Neural cell (in vitro differentiated cells): ENCODE results near the gene ZRANB3. TPM values are rescaled to one million over a fixed set of nuclear protein-coding genes. Genes with fewer than 3 reads are reported as not detected.

Source experiments
- H2AFZ ChIP-seq: fragments of 200-600, 300-800 bp; sonication (generic), shearing (Covaris generic); 2 replicates; pipeline ENCODE4 v1.6.0; 2014; ENCODE audit warnings: low read depth, mild to moderate bottlenecking, antibody characterized with exemption, low read length, moderate library complexity
- H3F3A ChIP-seq: fragments of 200-600 bp; shearing (Covaris generic); 2 replicates; pipeline ENCODE4 v1.6.1; 2016; ENCODE audit warnings: mild to moderate bottlenecking, moderate library complexity, mixed read lengths, antibody characterized with exemption, low read length; ENCODE audit not compliant: insufficient read depth, poor library complexity, severe bottlenecking
- H3K27ac ChIP-seq: fragments of 200-600, 300-800 bp; sonication (generic), shearing (Covaris generic); 2 replicates; pipeline ENCODE4 v1.5.1; 2014; ENCODE audit warnings: mild to moderate bottlenecking, low read length, moderate library complexity
- H3K27me3 ChIP-seq: fragments of 300-800, 200-600 bp; sonication (generic), shearing (Covaris generic); 2 replicates; pipeline ENCODE4 v1.6.0; 2014; ENCODE audit warnings: mild to moderate bottlenecking, low read depth, low read length, moderate library complexity; ENCODE audit not compliant: insufficient read depth
- H3K36me3 ChIP-seq: fragments of 300-800, 200-600 bp; sonication (generic), shearing (Covaris generic); 2 replicates; pipeline ENCODE4 v1.5.1; 2014; ENCODE audit warnings: mild to moderate bottlenecking, antibody characterized with exemption, low read length, moderate library complexity; ENCODE audit not compliant: insufficient read depth
- H3K4me2 ChIP-seq: fragments of 300-800, 200-600 bp; sonication (generic), shearing (Covaris generic); 2 replicates; pipeline ENCODE4 v1.6.0; 2014; ENCODE audit warnings: mild to moderate bottlenecking, low read length
- H3K4me3 ChIP-seq: fragments of 300-800, 200-600 bp; sonication (generic), shearing (Covaris generic); 2 replicates; pipeline ENCODE4 v1.5.1; 2014; ENCODE audit warnings: mild to moderate bottlenecking, low read length, moderate library complexity
- H3K79me2 ChIP-seq: fragments of 200-600 bp; shearing (Covaris generic); replicated peaks from 2 replicates; pipeline ENCODE4 v1.6.0; 2014; ENCODE audit warnings: mild to moderate bottlenecking, low read length, moderate library complexity; ENCODE audit not compliant: insufficient read depth
- H3K9ac ChIP-seq: fragments of 300-800, 200-600 bp; sonication (generic), shearing (Covaris generic); 2 replicates; pipeline ENCODE4 v1.6.1; 2016; ENCODE audit warnings: mild to moderate bottlenecking, low read length, mixed read lengths
- H3K9me2 ChIP-seq: fragments of 200-600 bp; shearing (Covaris generic); 2 replicates; pipeline ENCODE4 v1.6.1; 2016; ENCODE audit warnings: mild to moderate bottlenecking, low read length, mixed read lengths; ENCODE audit not compliant: insufficient read depth
- H3K9me3 ChIP-seq: fragments of 200-600, 300-800 bp; sonication (generic), shearing (Covaris generic); 2 replicates; pipeline ENCODE4 v1.6.1; 2016; ENCODE audit warnings: mild to moderate bottlenecking, mixed run types, low read length, moderate library complexity, mixed read lengths
- H4K20me1 ChIP-seq: fragments of 200-600 bp; shearing (Covaris generic); 2 replicates; pipeline ENCODE4 v1.6.1; 2016; ENCODE audit warnings: mild to moderate bottlenecking, mixed run types; ENCODE audit not compliant: insufficient read depth
- EP300 ChIP-seq: fragments of 450-650 bp; conservative IDR thresholded peaks from 2 replicates; pipeline ENCODE4 v1.6.1; 2014; ENCODE audit warnings: antibody characterized with exemption, mild to moderate bottlenecking, moderate library complexity; ENCODE audit not compliant: poor library complexity, severe bottlenecking
- EZH2 ChIP-seq: fragments of 200-600, 300-800 bp; shearing (Covaris generic), sonication (generic); IDR thresholded peaks from 2 replicates; pipeline ENCODE4 v1.6.1; 2014; ENCODE audit warnings: antibody characterized with exemption, low read length, borderline replicate concordance, mild to moderate bottlenecking; ENCODE audit not compliant: insufficient read depth, poor library complexity, severe bottlenecking
- MXI1 ChIP-seq: fragments of 450-650 bp; conservative IDR thresholded peaks from 2 replicates; pipeline ENCODE4 v1.6.1; 2014; ENCODE audit warnings: antibody characterized with exemption, mild to moderate bottlenecking; ENCODE audit not compliant: poor library complexity, severe bottlenecking
- POLR2AphosphoS5 ChIP-seq: IDR thresholded peaks from 2 replicates; pipeline ENCODE4 v1.6.1; 2012
- RAD21 ChIP-seq: fragments of 450-650 bp; conservative IDR thresholded peaks from 2 replicates; pipeline ENCODE4 v1.6.1; 2014; ENCODE audit warnings: antibody characterized with exemption, mild to moderate bottlenecking, moderate library complexity
- SMC3 ChIP-seq: fragments of 450-650 bp; conservative IDR thresholded peaks from 2 replicates; pipeline ENCODE4 v1.6.1; 2014; ENCODE audit warnings: antibody characterized with exemption, mild to moderate bottlenecking, moderate library complexity; ENCODE audit not compliant: poor library complexity
- TAF1 ChIP-seq: IDR thresholded peaks from 2 replicates; pipeline ENCODE4 v1.6.1; 2012; ENCODE audit warnings: low read depth
- polyA plus RNA-seq: library from polyadenylated mRNA; depleted of rRNA; stranded (reverse); fragments of >200 nt; gene quantifications from 2 replicates; pipeline ENCODE4 v1.2.3, GENCODE V29; 2014
- TF ChIP-seq, protein P1 (sequence below): fragments of 450-650 bp; IDR thresholded peaks from 2 replicates; pipeline ENCODE4 v1.5.1; 2014; ENCODE audit warnings: antibody characterized with exemption, mild to moderate bottlenecking, moderate library complexity; ENCODE audit not compliant: poor library complexity, severe bottlenecking
- TF ChIP-seq, protein P2 (sequence below): IDR thresholded peaks from 2 replicates; pipeline ENCODE4 v1.6.1; 2012; ENCODE audit warnings: borderline replicate concordance

Gene ZRANB3
- polyA plus RNA-seq, 1 donor from 2014 or later: 3.5 TPM

DNA sequence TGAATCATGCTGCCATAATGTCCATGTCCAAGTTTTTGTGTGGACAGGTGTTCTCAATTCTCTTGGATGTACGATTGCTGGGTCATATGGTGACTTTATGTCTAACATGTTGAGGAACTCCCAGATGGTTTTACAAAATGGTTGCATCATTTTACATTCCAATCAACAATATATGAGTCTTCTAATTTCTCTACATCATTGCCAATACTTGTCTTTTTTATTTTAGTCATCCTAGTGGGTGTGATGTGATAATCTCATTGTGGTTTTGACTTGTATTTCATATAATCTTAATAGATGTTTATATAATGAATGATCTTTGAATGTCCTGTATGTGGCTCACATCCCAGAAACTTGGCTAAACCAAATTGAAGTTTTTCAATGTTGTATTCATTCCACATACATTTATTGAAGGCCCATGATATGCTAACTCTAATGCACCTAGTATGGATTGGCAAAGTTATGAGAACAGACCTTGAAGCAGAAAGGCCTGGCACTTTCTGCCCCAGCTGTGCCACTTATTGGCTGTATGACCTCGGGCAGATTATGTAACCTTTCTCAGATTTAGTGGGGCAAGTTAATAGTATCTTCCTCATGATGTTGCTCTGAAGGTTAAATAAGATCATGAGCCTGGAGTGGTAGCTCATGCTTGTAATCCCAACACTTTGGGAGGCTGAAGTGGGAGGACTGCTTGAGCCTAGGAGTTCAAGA is 273.5 kb downstream of the ZRANB3 start:
- TF ChIP-seq, protein P1, sequence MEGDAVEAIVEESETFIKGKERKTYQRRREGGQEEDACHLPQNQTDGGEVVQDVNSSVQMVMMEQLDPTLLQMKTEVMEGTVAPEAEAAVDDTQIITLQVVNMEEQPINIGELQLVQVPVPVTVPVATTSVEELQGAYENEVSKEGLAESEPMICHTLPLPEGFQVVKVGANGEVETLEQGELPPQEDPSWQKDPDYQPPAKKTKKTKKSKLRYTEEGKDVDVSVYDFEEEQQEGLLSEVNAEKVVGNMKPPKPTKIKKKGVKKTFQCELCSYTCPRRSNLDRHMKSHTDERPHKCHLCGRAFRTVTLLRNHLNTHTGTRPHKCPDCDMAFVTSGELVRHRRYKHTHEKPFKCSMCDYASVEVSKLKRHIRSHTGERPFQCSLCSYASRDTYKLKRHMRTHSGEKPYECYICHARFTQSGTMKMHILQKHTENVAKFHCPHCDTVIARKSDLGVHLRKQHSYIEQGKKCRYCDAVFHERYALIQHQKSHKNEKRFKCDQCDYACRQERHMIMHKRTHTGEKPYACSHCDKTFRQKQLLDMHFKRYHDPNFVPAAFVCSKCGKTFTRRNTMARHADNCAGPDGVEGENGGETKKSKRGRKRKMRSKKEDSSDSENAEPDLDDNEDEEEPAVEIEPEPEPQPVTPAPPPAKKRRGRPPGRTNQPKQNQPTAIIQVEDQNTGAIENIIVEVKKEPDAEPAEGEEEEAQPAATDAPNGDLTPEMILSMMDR: no peak
- TF ChIP-seq RAD21: no peak
- TF ChIP-seq SMC3: no peak
- no peak for TF ChIP-seq MXI1
- no peak for TF ChIP-seq EP300
- no peak for TF ChIP-seq EZH2
- no peak for TF ChIP-seq POLR2AphosphoS5
- TF ChIP-seq TAF1: no peak
- TF ChIP-seq, protein P2, sequence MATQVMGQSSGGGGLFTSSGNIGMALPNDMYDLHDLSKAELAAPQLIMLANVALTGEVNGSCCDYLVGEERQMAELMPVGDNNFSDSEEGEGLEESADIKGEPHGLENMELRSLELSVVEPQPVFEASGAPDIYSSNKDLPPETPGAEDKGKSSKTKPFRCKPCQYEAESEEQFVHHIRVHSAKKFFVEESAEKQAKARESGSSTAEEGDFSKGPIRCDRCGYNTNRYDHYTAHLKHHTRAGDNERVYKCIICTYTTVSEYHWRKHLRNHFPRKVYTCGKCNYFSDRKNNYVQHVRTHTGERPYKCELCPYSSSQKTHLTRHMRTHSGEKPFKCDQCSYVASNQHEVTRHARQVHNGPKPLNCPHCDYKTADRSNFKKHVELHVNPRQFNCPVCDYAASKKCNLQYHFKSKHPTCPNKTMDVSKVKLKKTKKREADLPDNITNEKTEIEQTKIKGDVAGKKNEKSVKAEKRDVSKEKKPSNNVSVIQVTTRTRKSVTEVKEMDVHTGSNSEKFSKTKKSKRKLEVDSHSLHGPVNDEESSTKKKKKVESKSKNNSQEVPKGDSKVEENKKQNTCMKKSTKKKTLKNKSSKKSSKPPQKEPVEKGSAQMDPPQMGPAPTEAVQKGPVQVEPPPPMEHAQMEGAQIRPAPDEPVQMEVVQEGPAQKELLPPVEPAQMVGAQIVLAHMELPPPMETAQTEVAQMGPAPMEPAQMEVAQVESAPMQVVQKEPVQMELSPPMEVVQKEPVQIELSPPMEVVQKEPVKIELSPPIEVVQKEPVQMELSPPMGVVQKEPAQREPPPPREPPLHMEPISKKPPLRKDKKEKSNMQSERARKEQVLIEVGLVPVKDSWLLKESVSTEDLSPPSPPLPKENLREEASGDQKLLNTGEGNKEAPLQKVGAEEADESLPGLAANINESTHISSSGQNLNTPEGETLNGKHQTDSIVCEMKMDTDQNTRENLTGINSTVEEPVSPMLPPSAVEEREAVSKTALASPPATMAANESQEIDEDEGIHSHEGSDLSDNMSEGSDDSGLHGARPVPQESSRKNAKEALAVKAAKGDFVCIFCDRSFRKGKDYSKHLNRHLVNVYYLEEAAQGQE: no peak
- no peak overlapping the region for H3K4me3 ChIP-seq
- no peaks in the 10 kb centered on the region for H3K9me3 ChIP-seq
- no peaks in the 10 kb centered on the region for H3F3A ChIP-seq
- no peaks in the 10 kb centered on the region for H3K36me3 ChIP-seq
- no peaks in the 10 kb centered on the region for H3K27me3 ChIP-seq
- no peak overlapping the region for H3K27ac ChIP-seq
- H4K20me1 ChIP-seq: no peaks in the 10 kb centered on the region
- H2AFZ ChIP-seq: no peak overlapping the region
- H3K9me2 ChIP-seq: no peaks in the 10 kb centered on the region
- no peaks in the 10 kb centered on the region for H3K79me2 ChIP-seq
- no peak overlapping the region for H3K4me2 ChIP-seq
- H3K9ac ChIP-seq: no peak overlapping the region

DNA sequence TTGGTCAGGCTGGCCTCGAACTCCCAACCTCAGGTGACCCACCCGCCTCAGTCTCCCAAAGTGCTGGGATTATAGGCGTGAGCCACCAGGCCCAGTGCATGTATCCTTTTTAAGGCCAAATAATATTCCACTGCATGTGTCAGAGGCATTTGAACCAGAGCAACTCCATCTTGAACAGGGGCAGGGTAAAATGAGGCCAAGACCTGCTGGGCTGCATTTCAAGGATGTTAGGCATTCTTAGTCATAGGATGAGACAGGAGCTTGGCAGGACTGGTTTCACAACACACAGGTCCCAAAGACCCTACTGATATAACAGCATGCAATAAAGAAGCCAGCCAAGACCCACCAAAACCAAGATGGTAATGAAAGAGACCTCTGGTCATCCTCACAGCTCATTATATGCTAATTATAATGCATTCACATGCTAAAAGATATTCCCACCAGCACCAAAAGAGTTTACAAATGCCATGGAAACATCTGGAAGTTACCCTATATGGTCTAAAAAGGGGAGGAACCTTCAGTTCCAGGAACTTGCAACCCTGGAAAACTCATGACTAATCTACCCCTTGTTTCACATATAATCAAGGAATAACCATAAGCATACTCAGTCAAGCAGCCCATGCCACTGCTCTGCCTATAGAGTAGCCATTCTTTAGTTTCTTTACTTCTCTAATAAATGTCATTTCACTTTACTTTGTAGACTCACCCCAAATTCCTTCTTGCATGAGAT is 274.3 kb downstream of the ZRANB3 start:
- H2AFZ ChIP-seq: no peak overlapping the region
- TF ChIP-seq, protein P1: no peak
- TF ChIP-seq MXI1 (no peak), EZH2 (no peak)
- no peak overlapping the region for H3K27ac ChIP-seq
- no peaks in the 10 kb centered on the region for H4K20me1 ChIP-seq
- H3K4me2 ChIP-seq: no peak overlapping the region
- no peaks in the 10 kb centered on the region for H3K79me2 ChIP-seq
- no peaks in the 10 kb centered on the region for H3K9me2 ChIP-seq
- H3K9me3 ChIP-seq: no peaks in the 10 kb centered on the region
- no peak overlapping the region for H3K9ac ChIP-seq
- H3F3A ChIP-seq: no peaks in the 10 kb centered on the region
- H3K27me3 ChIP-seq: no peaks in the 10 kb centered on the region
- H3K36me3 ChIP-seq: no peaks in the 10 kb centered on the region
- H3K4me3 ChIP-seq: no peak overlapping the region
